GM12874 (cell line): ENCODE results near the gene MYH14.

Source experiments
- CTCF ChIP-seq: IDR thresholded peaks from 2 replicates; pipeline ENCODE4 v1.5.1; 2011; ENCODE audit warnings: low read depth, mild to moderate bottlenecking, control low read depth, low read length, moderate library complexity; ENCODE audit not compliant: insufficient read depth

The MYH14 gene

GRCh38 chr19:50281491-50281890 lies 78.1 kb downstream of the MYH14 start:
- no peak for TF ChIP-seq CTCF

DNA sequence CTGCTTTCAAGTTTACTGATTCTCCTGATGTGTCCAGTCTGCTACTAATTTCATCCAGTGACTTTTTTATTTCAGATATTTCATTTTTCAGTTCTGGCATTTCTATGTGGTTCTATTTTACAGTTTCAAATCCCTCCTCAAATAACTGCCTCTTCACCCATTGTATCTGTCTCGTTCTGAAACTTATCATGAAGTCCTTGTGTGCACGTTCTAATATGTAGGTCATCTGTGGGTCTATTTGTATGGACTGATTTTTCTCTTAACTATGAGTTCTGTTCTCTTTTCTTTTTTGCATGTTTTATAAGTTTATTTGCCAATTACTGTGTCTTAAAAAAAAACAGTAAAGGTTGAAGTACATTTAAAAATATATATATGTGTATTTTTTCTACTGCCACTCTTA lies 82.4 kb downstream of the MYH14 start:
- TF ChIP-seq CTCF: no peak

- TF ChIP-seq CTCF: no peak
Measured at GRCh38 chr19:50286443-50286842, 83.0 kb downstream of the MYH14 start.

DNA sequence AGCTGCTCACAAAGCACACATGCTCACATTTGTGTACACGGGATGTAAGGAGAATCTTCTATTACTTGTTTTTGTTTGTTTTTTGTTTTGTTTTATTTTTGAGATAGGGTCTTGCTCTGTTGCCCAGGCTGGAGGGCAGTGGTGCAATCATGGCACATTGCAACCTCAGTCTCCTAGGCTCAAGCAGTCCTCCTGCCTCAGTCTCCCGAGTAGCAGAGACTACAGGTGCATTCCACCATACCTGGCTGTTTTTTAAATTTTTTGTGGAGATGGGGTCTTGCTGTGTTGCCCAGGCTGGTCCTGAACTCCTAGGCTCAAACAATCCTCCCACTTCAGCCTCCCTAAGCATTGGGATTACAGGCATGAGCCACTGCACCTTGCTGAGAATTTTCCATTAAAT lies 83.9 kb downstream of the MYH14 start:
- TF ChIP-seq CTCF: no peak

DNA sequence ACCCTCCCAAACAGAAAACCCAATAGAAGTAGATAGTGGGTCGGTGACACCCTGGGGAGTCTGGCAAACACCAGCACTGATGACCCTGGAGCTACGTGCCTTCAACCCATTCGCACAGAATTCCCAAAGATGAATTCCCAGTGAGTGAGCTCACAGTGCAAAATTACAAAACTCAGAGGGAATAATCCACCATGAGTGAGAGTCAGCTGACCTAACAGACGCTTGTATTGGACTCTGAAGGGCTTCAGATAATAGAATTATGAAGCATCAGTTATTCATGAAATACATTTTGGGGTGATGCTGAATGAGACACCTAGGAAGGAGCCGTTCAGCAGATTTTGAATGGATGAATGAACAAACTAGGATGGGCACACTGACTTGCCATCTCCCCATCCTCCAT lies 85.5 kb downstream of the MYH14 start:
- TF ChIP-seq CTCF: no peak

- no peak for TF ChIP-seq CTCF
Measured at GRCh38 chr19:50290011-50290410, 86.6 kb downstream of the MYH14 start.

DNA sequence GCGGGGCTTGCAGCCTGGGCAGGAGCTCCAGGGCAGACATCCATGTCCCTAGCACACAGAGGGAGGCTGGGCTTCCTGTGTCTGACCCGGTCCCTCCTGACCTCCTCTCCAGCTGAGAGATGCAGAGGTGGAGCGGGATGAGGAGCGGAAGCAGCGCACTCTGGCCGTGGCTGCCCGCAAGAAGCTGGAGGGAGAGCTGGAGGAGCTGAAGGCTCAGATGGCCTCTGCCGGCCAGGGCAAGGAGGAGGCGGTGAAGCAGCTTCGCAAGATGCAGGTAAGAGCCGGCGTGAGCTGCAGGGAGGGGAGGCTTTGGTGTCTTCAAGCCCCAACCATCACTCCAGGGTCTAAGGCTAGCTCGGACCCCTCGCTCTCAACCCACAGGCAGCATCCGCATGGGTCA lies 87.4 kb downstream of the MYH14 start:
- TF ChIP-seq CTCF: no peak
